HCT116 (cell line): ENCODE measurements around the gene NOD1.

ENCODE experiments used
- EGR1 ChIP-seq: IDR thresholded peaks from 2 replicates; pipeline ENCODE4 v1.6.1; 2012; ENCODE audit warnings: low read depth
- EZH2 ChIP-seq: fragments of 200-600 bp; sonication (generic); IDR thresholded peaks from 2 replicates; pipeline ENCODE4 v1.6.1; 2017; ENCODE audit warnings: antibody characterized with exemption, mixed run types
- POLR2A ChIP-seq: IDR thresholded peaks from 2 replicates; pipeline ENCODE4 v1.7.0; 2011; ENCODE audit warnings: borderline replicate concordance; ENCODE audit not compliant: insufficient read depth, insufficient read length; ENCODE audit errors: extremely low read depth
- ZFX ChIP-seq: fragments of 450-650 bp; IDR thresholded peaks from 2 replicates; pipeline ENCODE4 v1.6.1; 2017
- TF ChIP-seq, protein P1 (sequence below), 3 experiments: fragments of 200-600 bp in 1 of 3; sonication (generic) in 1 of 3; IDR thresholded peaks in 2 of 3; conservative IDR thresholded peaks in 1 of 3; 2 replicates each; pipeline ENCODE4 v1.5.1; 2012 to 2017; ENCODE audit warnings: low read depth in 2 of 3, low read length in 2 of 3, antibody characterized with exemption in 1 of 3, borderline replicate concordance in 1 of 3, control low read depth in 1 of 3, mild to moderate bottlenecking in 1 of 3, mixed read lengths in 1 of 3, mixed run types in 1 of 3, moderate library complexity in 1 of 3; ENCODE audit not compliant: insufficient read depth in 1 of 3
- TF ChIP-seq, protein P2 (sequence below): IDR thresholded peaks from 2 replicates; pipeline ENCODE4 v1.6.1; 2012; ENCODE audit warnings: low read depth
- TF ChIP-seq, protein P3 (sequence below): IDR thresholded peaks from 2 replicates; pipeline ENCODE4 v1.6.1; 2012

DNA sequence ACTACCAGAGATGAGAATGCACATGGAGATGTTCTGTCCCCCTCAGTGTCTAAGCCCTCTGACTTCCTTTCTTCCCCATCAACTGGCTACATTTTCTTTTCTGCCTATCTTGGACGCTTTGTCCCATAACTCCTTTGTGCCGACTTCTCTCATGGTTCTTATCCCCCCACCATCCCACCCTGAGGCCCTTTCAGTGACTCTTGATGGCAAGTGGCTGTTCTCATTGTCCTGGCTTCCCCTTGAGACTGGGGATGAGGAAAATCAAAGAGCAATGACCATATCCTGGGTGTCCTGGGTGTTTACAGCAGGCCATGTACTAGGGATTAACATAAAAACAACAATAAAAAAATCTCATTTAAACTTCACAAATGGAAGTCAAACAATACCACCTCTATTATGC lies 44.9 kb upstream of the NOD1 start:
- TF ChIP-seq, protein P1, sequence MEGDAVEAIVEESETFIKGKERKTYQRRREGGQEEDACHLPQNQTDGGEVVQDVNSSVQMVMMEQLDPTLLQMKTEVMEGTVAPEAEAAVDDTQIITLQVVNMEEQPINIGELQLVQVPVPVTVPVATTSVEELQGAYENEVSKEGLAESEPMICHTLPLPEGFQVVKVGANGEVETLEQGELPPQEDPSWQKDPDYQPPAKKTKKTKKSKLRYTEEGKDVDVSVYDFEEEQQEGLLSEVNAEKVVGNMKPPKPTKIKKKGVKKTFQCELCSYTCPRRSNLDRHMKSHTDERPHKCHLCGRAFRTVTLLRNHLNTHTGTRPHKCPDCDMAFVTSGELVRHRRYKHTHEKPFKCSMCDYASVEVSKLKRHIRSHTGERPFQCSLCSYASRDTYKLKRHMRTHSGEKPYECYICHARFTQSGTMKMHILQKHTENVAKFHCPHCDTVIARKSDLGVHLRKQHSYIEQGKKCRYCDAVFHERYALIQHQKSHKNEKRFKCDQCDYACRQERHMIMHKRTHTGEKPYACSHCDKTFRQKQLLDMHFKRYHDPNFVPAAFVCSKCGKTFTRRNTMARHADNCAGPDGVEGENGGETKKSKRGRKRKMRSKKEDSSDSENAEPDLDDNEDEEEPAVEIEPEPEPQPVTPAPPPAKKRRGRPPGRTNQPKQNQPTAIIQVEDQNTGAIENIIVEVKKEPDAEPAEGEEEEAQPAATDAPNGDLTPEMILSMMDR (IDR thresholded peaks at IDR 0.05 in 2 of 3, conservative IDR thresholded peaks at IDR 0.05 in 1 of 3; ENCODE audit: borderline replicate concordance in 1 of 3, insufficient read depth in 1 of 3, low read depth in 2 of 3, low read length in 2 of 3): no peak
- TF ChIP-seq EZH2: no peak
- TF ChIP-seq POLR2A: no peak
- no peak for TF ChIP-seq EGR1
- TF ChIP-seq, protein P2, sequence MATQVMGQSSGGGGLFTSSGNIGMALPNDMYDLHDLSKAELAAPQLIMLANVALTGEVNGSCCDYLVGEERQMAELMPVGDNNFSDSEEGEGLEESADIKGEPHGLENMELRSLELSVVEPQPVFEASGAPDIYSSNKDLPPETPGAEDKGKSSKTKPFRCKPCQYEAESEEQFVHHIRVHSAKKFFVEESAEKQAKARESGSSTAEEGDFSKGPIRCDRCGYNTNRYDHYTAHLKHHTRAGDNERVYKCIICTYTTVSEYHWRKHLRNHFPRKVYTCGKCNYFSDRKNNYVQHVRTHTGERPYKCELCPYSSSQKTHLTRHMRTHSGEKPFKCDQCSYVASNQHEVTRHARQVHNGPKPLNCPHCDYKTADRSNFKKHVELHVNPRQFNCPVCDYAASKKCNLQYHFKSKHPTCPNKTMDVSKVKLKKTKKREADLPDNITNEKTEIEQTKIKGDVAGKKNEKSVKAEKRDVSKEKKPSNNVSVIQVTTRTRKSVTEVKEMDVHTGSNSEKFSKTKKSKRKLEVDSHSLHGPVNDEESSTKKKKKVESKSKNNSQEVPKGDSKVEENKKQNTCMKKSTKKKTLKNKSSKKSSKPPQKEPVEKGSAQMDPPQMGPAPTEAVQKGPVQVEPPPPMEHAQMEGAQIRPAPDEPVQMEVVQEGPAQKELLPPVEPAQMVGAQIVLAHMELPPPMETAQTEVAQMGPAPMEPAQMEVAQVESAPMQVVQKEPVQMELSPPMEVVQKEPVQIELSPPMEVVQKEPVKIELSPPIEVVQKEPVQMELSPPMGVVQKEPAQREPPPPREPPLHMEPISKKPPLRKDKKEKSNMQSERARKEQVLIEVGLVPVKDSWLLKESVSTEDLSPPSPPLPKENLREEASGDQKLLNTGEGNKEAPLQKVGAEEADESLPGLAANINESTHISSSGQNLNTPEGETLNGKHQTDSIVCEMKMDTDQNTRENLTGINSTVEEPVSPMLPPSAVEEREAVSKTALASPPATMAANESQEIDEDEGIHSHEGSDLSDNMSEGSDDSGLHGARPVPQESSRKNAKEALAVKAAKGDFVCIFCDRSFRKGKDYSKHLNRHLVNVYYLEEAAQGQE: no peak
- TF ChIP-seq, protein P3, sequence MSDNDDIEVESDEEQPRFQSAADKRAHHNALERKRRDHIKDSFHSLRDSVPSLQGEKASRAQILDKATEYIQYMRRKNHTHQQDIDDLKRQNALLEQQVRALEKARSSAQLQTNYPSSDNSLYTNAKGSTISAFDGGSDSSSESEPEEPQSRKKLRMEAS: no peak
- no peak for TF ChIP-seq ZFX
